Hepatocyte (in vitro differentiated cells): Measurements from ENCODE around the gene KHK.

Experiments
- EZH2 ChIP-seq: fragments of 200-600 bp; sonication (generic); IDR thresholded peaks from 2 replicates; pipeline ENCODE4 v1.6.1; 2016; ENCODE audit warnings: antibody characterized with exemption, mild to moderate bottlenecking, borderline replicate concordance
- TF ChIP-seq, protein P1 (sequence below): fragments of 200-600 bp; sonication (generic); IDR thresholded peaks from 2 replicates; pipeline ENCODE4 v1.5.1; 2016; ENCODE audit warnings: antibody characterized with exemption, mild to moderate bottlenecking; ENCODE audit not compliant: poor library complexity

- no peak for TF ChIP-seq EZH2
- TF ChIP-seq, protein P1, sequence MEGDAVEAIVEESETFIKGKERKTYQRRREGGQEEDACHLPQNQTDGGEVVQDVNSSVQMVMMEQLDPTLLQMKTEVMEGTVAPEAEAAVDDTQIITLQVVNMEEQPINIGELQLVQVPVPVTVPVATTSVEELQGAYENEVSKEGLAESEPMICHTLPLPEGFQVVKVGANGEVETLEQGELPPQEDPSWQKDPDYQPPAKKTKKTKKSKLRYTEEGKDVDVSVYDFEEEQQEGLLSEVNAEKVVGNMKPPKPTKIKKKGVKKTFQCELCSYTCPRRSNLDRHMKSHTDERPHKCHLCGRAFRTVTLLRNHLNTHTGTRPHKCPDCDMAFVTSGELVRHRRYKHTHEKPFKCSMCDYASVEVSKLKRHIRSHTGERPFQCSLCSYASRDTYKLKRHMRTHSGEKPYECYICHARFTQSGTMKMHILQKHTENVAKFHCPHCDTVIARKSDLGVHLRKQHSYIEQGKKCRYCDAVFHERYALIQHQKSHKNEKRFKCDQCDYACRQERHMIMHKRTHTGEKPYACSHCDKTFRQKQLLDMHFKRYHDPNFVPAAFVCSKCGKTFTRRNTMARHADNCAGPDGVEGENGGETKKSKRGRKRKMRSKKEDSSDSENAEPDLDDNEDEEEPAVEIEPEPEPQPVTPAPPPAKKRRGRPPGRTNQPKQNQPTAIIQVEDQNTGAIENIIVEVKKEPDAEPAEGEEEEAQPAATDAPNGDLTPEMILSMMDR, result no peak
Observed at GRCh38 chr2:27038012-27038411, 48.6 kb upstream of the KHK start.
